ENCODE measurements around the gene AKNA.

- no peak for TF ChIP-seq CTCF (IDR thresholded peaks at IDR 0.05)
- no peak for TF ChIP-seq FOXJ3 (CRISPR knock-in tag; IDR thresholded peaks at IDR 0.05)
- no peak for TF ChIP-seq USF2 (IDR thresholded peaks at IDR 0.05; ENCODE audit: borderline replicate concordance, low read depth, low read length)
- TF ChIP-seq GATA2 (CRISPR knock-in tag; IDR thresholded peaks at IDR 0.05) = no peak
- TF ChIP-seq FOSL2 (IDR thresholded peaks at IDR 0.05; ENCODE audit: borderline replicate concordance, low read depth) = no peak
- TF ChIP-seq EP300 (IDR thresholded peaks at IDR 0.05; ENCODE audit: borderline replicate concordance in 1 of 2, low read depth in 1 of 2, low read length in 1 of 2) = no peak
- TF ChIP-seq RAD21 (IDR thresholded peaks at IDR 0.05; ENCODE audit: low read length) = no peak
- no peak for TF ChIP-seq FOXM1 (IDR thresholded peaks at IDR 0.05; ENCODE audit: low read depth)
- TF ChIP-seq SMC3 (IDR thresholded peaks at IDR 0.05; ENCODE audit: low read depth, low read length) = no peak
- TF ChIP-seq PBX3 (IDR thresholded peaks at IDR 0.05) = no peak
Measured at GRCh38 chr9:114312513-114312875, 75.3 kb downstream of the AKNA start.
